ENCODE measurements around the gene CA11. TPM values are rescaled to one million over a fixed set of nuclear protein-coding genes. Genes with fewer than 3 reads are reported as not detected.
A peak's percentile ranks its signal among the peaks of the same experiment; 100 is the strongest.

The CA11 gene
- total and polyA plus RNA-seq, 11 donors, result 2.2 to 14.8 (median 5.8) TPM

- DNase-seq, result no peak
- no peak for ATAC-seq
- 79 to 88% (median 81%) methylated on average over 5 of the region's 5 CpGs for WGBS, 4 donors
- Histone ChIP-seq H3K27me3 (no peaks in the 10 kb centered on the region), H3K9me3 (no peaks in the 10 kb centered on the region), H3K36me3 (no peaks in the 10 kb centered on the region), H3K4me1 (peaks cover 0 to 13% (median 0%) of the 10 kb centered on the region in 12 donors), H3K4me3 (no peak overlapping the region), H3K27ac (no peak overlapping the region)
- TF ChIP-seq CTCF (IDR thresholded peaks at IDR 0.05), result no peak
- no peak for TF ChIP-seq POLR2A (IDR thresholded peaks at IDR 0.05)
- intact Hi-C loops (cut with DNase I), result no loop called here
These were observed 55.0 kb downstream of the CA11 start for GRCh38 chr19:48591021-48591420.

GRCh38 chr19:48588670-48589401, 57.2 kb downstream of the CA11 start:
- peak; percentile 64 to 90 (median 86) for ATAC-seq
- peak; percentile 87 to 96 (median 91) for DNase-seq
- Histone ChIP-seq H3K9me3 (no peaks in the 10 kb centered on the region), H3K27ac (peak overlapping the region in 3 of 12 donors; percentile 13 to 35 (median 17)), H3K4me3 (peak overlapping the region in 11 of 12 donors; percentile 17 to 53 (median 42)), H3K27me3 (no peaks in the 10 kb centered on the region), H3K36me3 (no peaks in the 10 kb centered on the region), H3K4me1 (peaks cover 0 to 19% (median 4%) of the 10 kb centered on the region in 12 donors)
- WGBS, 4 donors, result 4 to 5% (median 5%) methylated on average over 35 to 36 of the region's 36 CpGs
- TF ChIP-seq CTCF (IDR thresholded peaks at IDR 0.05) (peak; percentile 86 to 97 (median 92)), POLR2A (IDR thresholded peaks at IDR 0.05) (peak in 1 of 2 donors; percentile 20)
- intact Hi-C loops (cut with DNase I), result loop anchor here in 9 of 10 donors (5.0 to 10.0 kb wide), 11 partner anchors 82 to 324 kb away; partner anchors contain the start of genes GRIN2D (in 2 of the 9), KDELR1 (in 2 of the 9), EMP3 (in 1 of the 9) and ZNF114 (in 1 of the 9)

Other genes with a start within 250 kb of the CA11 start
- gene GRWD1, start 200.2 kb downstream of the CA11 start, total RNA-seq, result 10 to 100 TPM; 13.9 to 24.7 (median 19.0) TPM
- 10 to 100 TPM in 1 of 2 donors, 1 to 10 TPM in 1; 5.1 to 35.4 TPM for gene GRWD1, start 200.2 kb downstream of the CA11 start, polyA plus RNA-seq
- 1 to 10 TPM in 1 of 9 donors, under 1 TPM in 8; 0.20 to 2.0 (median 0.40) TPM for gene KCNJ14, start 190.6 kb downstream of the CA11 start, total RNA-seq
- gene KCNJ14, start 190.6 kb downstream of the CA11 start, polyA plus RNA-seq, result under 1 TPM; 0.23 to 0.83 TPM
- gene CYTH2, start 176.8 kb downstream of the CA11 start, total RNA-seq, result 10 to 100 TPM; 12.3 to 47.3 (median 31.0) TPM
- gene CYTH2, start 176.8 kb downstream of the CA11 start, polyA plus RNA-seq, result 10 to 100 TPM; 21.0 to 55.3 TPM
- gene LMTK3, start 134.4 kb downstream of the CA11 start, total RNA-seq, result 1 to 10 TPM in 6 of 9 donors, under 1 TPM in 3; 0.50 to 1.9 (median 1.4) TPM
- under 1 TPM; 0.19 to 0.99 TPM for gene LMTK3, start 134.4 kb downstream of the CA11 start, polyA plus RNA-seq
- under 1 TPM in 1 of 9 donors, not detected in 8; 0.45 TPM for gene SULT2B1, start 94.0 kb downstream of the CA11 start, total RNA-seq
- gene SULT2B1, start 94.0 kb downstream of the CA11 start, polyA plus RNA-seq, result under 1 TPM in 1 of 2 donors, not detected in 1; 0.19 TPM
- not detected for gene SPACA4, start 39.4 kb downstream of the CA11 start, total RNA-seq
- gene SPACA4, start 39.4 kb downstream of the CA11 start, polyA plus RNA-seq, result not detected
- not detected for gene FAM83E, start 31.1 kb downstream of the CA11 start, total RNA-seq
- under 1 TPM in 1 of 2 donors, not detected in 1; 0.14 TPM for gene FAM83E, start 31.1 kb downstream of the CA11 start, polyA plus RNA-seq
- 100 to 1,000 TPM; 470 to 877 (median 692) TPM for gene RPL18, start 27.0 kb downstream of the CA11 start, total RNA-seq
- gene RPL18, start 27.0 kb downstream of the CA11 start, polyA plus RNA-seq, result 1,000 to 10,000 TPM; 1,040 to 1,773 TPM
- 10 to 100 TPM in 2 of 9 donors, 1 to 10 TPM in 7; 5.6 to 13.1 (median 8.6) TPM for gene SPHK2, start 26.7 kb downstream of the CA11 start, total RNA-seq
- gene SPHK2, start 26.7 kb downstream of the CA11 start, polyA plus RNA-seq, result 10 to 100 TPM; 10.3 to 11.0 TPM
- gene DBP, start 8.8 kb downstream of the CA11 start, total RNA-seq, result 10 to 100 TPM in 5 of 9 donors, 1 to 10 TPM in 4; 1.4 to 34.2 (median 12.5) TPM
- gene DBP, start 8.8 kb downstream of the CA11 start, polyA plus RNA-seq, result 10 to 100 TPM in 1 of 2 donors, 1 to 10 TPM in 1; 3.9 to 11.6 TPM
- under 1 TPM in 3 of 9 donors, not detected in 6; 0.12 to 0.42 (median 0.20) TPM for gene NTN5, start 26.8 kb upstream of the CA11 start, total RNA-seq
- under 1 TPM in 1 of 2 donors, not detected in 1; 0.11 TPM for gene NTN5, start 26.8 kb upstream of the CA11 start, polyA plus RNA-seq
- gene FUT2, start 49.8 kb upstream of the CA11 start, total RNA-seq, result under 1 TPM in 1 of 9 donors, not detected in 8; 0.14 TPM
- under 1 TPM in 1 of 2 donors, not detected in 1; 0.19 TPM for gene FUT2, start 49.8 kb upstream of the CA11 start, polyA plus RNA-seq
- 1 to 10 TPM in 7 of 9 donors, under 1 TPM in 2; 0.65 to 5.5 (median 1.7) TPM for gene MAMSTR, start 73.5 kb upstream of the CA11 start, total RNA-seq
- 1 to 10 TPM; 2.0 to 3.7 TPM for gene MAMSTR, start 73.5 kb upstream of the CA11 start, polyA plus RNA-seq
- gene RASIP1, start 94.4 kb upstream of the CA11 start, total RNA-seq, result 10 to 100 TPM; 10.0 to 28.1 (median 15.3) TPM
- 10 to 100 TPM; 14.6 to 15.7 TPM for gene RASIP1, start 94.4 kb upstream of the CA11 start, polyA plus RNA-seq
- gene IZUMO1, start 100.7 kb upstream of the CA11 start, total RNA-seq, result under 1 TPM; 0.13 to 0.56 (median 0.42) TPM
- under 1 TPM; 0.53 to 0.93 TPM for gene IZUMO1, start 100.7 kb upstream of the CA11 start, polyA plus RNA-seq
- 1 to 10 TPM; 1.8 to 6.2 (median 2.7) TPM for gene FUT1, start 106.5 kb upstream of the CA11 start, total RNA-seq
- 1 to 10 TPM; 2.3 to 3.0 TPM for gene FUT1, start 106.5 kb upstream of the CA11 start, polyA plus RNA-seq
- not detected for gene FGF21, start 109.3 kb upstream of the CA11 start, total RNA-seq
- not detected for gene FGF21, start 109.3 kb upstream of the CA11 start, polyA plus RNA-seq
- gene BCAT2, start 164.8 kb upstream of the CA11 start, total RNA-seq, result 100 to 1,000 TPM in 1 of 9 donors, 10 to 100 TPM in 8; 39.8 to 103 (median 61.7) TPM
- gene BCAT2, start 164.8 kb upstream of the CA11 start, polyA plus RNA-seq, result 10 to 100 TPM; 62.5 to 84.7 TPM
- 1 to 10 TPM in 8 of 9 donors, not detected in 1; 1.2 to 5.4 (median 3.3) TPM for gene HSD17B14, start 190.3 kb upstream of the CA11 start, total RNA-seq
- 1 to 10 TPM; 1.6 to 2.7 TPM for gene HSD17B14, start 190.3 kb upstream of the CA11 start, polyA plus RNA-seq
- gene PLEKHA4, start 222.4 kb upstream of the CA11 start, total RNA-seq, result 10 to 100 TPM in 8 of 9 donors, 1 to 10 TPM in 1; 7.5 to 66.9 (median 24.8) TPM
- 10 to 100 TPM; 28.6 to 32.0 TPM for gene PLEKHA4, start 222.4 kb upstream of the CA11 start, polyA plus RNA-seq
- gene PPP1R15A, start 226.2 kb upstream of the CA11 start, total RNA-seq, result 10 to 100 TPM; 51.7 to 88.2 (median 62.6) TPM
- 100 to 1,000 TPM in 1 of 2 donors, 10 to 100 TPM in 1; 86.6 to 181 TPM for gene PPP1R15A, start 226.2 kb upstream of the CA11 start, polyA plus RNA-seq

Measured in heart left ventricle (tissue), 16 donors.